Liver (tissue), 9 donors: Measurements from ENCODE around the gene CZIB. TPM values are rescaled to one million over a fixed set of nuclear protein-coding genes. Genes with fewer than 3 reads are reported as not detected.

Experiments
- DNase-seq: peaks from one replicate; pipeline ENCODE4 v3.0.0-alpha.2; 2017; ENCODE audit warnings: low spot score
- H3K27ac ChIP-seq, 2 donors: one replicate each; pipeline ENCODE4 v1.7.0; 2013; ENCODE audit warnings: inconsistent platforms in 2 of 2, low read length in 2 of 2, control low read depth in 1 of 2, low read depth in 1 of 2, mild to moderate bottlenecking in 1 of 2
- H3K27me3 ChIP-seq, 4 donors: one replicate each; pipeline versions ENCODE4 v1.6.1 to v1.7.0; 2013; ENCODE audit warnings: low read length in 3 of 4, inconsistent platforms in 1 of 4, mild to moderate bottlenecking in 1 of 4, moderate library complexity in 1 of 4; ENCODE audit not compliant: control insufficient read depth in 4 of 4, insufficient read depth in 4 of 4
- H3K36me3 ChIP-seq, 4 donors: one replicate each; pipeline versions ENCODE4 v1.6.1 to v1.7.0; 2013; ENCODE audit warnings: low read length in 3 of 4, mild to moderate bottlenecking in 3 of 4, low read depth in 1 of 4, moderate library complexity in 1 of 4; ENCODE audit not compliant: control insufficient read depth in 4 of 4, insufficient read depth in 3 of 4
- H3K4me1 ChIP-seq, 4 donors: one replicate each; pipeline versions ENCODE4 v1.6.1 to v1.7.0; 2013; ENCODE audit warnings: low read length in 3 of 4, mild to moderate bottlenecking in 3 of 4, moderate library complexity in 1 of 4; ENCODE audit not compliant: control insufficient read depth in 4 of 4, insufficient read depth in 4 of 4
- H3K4me3 ChIP-seq, 3 donors: one replicate each; pipeline versions ENCODE4 v1.6.1 to v1.7.0; 2013; ENCODE audit warnings: low read length in 3 of 3, control low read depth in 1 of 3, low read depth in 1 of 3, mild to moderate bottlenecking in 1 of 3
- H3K9ac ChIP-seq, 2 donors: one replicate each; pipeline ENCODE4 v1.7.0; 2013; ENCODE audit warnings: low read length in 2 of 2, mild to moderate bottlenecking in 2 of 2, moderate library complexity in 2 of 2, control low read depth in 1 of 2, low read depth in 1 of 2
- H3K9me3 ChIP-seq, 4 donors: one replicate each; pipeline versions ENCODE4 v1.6.1 to v1.7.0; 2013; ENCODE audit warnings: low read length in 3 of 4; ENCODE audit not compliant: control insufficient read depth in 4 of 4
- ATF3 ChIP-seq: IDR thresholded peaks from 2 replicates; pipeline ENCODE4 v1.6.1; 2016; ENCODE audit warnings: antibody characterized with exemption
- CTCF ChIP-seq: fragments of 150-350 bp; IDR thresholded peaks from 2 replicates; pipeline ENCODE4 v1.5.1; 2017; ENCODE audit warnings: improper control_type of control experiment, low read depth, low read length; ENCODE audit not compliant: missing input control
- EGR1 ChIP-seq, 2 donors: IDR thresholded peaks; 2 replicates each; pipeline ENCODE4 v1.6.1; 2016 to 2018; ENCODE audit warnings: antibody characterized with exemption in 2 of 2, low read depth in 2 of 2
- FOXA1 ChIP-seq: IDR thresholded peaks from 2 replicates; pipeline ENCODE4 v1.6.1; 2016; ENCODE audit warnings: antibody characterized with exemption
- GABPA ChIP-seq, 2 donors: IDR thresholded peaks in 1 of 2; conservative IDR thresholded peaks in 1 of 2; 2 replicates each; pipeline ENCODE4 v1.6.1; 2016; ENCODE audit warnings: antibody characterized with exemption in 2 of 2, mild to moderate bottlenecking in 1 of 2, moderate library complexity in 1 of 2
- HNF4A ChIP-seq, 2 donors: conservative IDR thresholded peaks; 2 replicates each; pipeline ENCODE4 v1.6.1; 2016; ENCODE audit warnings: antibody characterized with exemption in 2 of 2, mild to moderate bottlenecking in 2 of 2
- HNF4G ChIP-seq: IDR thresholded peaks from 2 replicates; pipeline ENCODE4 v1.6.1; 2016; ENCODE audit warnings: antibody characterized with exemption
- JUND ChIP-seq, 2 donors: IDR thresholded peaks; 2 replicates each; pipeline ENCODE4 v1.6.1; 2016; ENCODE audit warnings: antibody characterized with exemption in 2 of 2
- MAX ChIP-seq: IDR thresholded peaks from 2 replicates; pipeline ENCODE4 v1.6.1; 2016; ENCODE audit warnings: antibody characterized with exemption
- NR2F2 ChIP-seq: IDR thresholded peaks from 2 replicates; pipeline ENCODE4 v1.6.1; 2016; ENCODE audit warnings: antibody characterized with exemption
- RAD21 ChIP-seq, 2 donors: IDR thresholded peaks; 2 replicates each; pipeline ENCODE4 v1.6.1; 2016; ENCODE audit warnings: antibody characterized with exemption in 2 of 2, mild to moderate bottlenecking in 2 of 2
- REST ChIP-seq: IDR thresholded peaks from 2 replicates; pipeline ENCODE4 v1.6.1; 2016; ENCODE audit warnings: antibody characterized with exemption, mild to moderate bottlenecking
- RXRA ChIP-seq, 2 donors: IDR thresholded peaks; 2 replicates each; pipeline ENCODE4 v1.6.1; 2017 to 2018; ENCODE audit warnings: antibody characterized with exemption in 2 of 2, mild to moderate bottlenecking in 1 of 2
- SP1 ChIP-seq: IDR thresholded peaks from 2 replicates; pipeline ENCODE4 v1.6.1; 2018; ENCODE audit warnings: antibody characterized with exemption, mild to moderate bottlenecking
- YY1 ChIP-seq: IDR thresholded peaks from 2 replicates; pipeline ENCODE4 v1.6.1; 2016; ENCODE audit warnings: antibody characterized with exemption, mild to moderate bottlenecking
- WGBS: extraction: QIAGEN DNeasy Blood & Tissue Kit; methylation state at CpG from one replicate; pipeline ENCODE4 v1.1.7; 2013; 5-methylcytosine and 5-hydroxymethylcytosine counted together
- polyA plus RNA-seq, 2 donors: library from polyadenylated mRNA; stranded (reverse) in 1 of 2; unstranded in 1 of 2; fragments of 200-250 nt in 1 of 2; fragments of >200 nt in 1 of 2; fragmentation: Nextera tagmentation in 1 of 2; extraction: Ambion mirVana in 1 of 2; gene quantifications; one replicate each; pipeline versions ENCODE4 v1.2.1 to v1.2.3, GENCODE V29; 2013 to 2015
- total RNA-seq, 2 donors: library from RNA; depleted of rRNA; stranded (reverse); fragments of >200 nt; gene quantifications; one replicate each; pipeline ENCODE4 v1.2.3, GENCODE V29; 2014
- donor health status: healthy.
- donor health status: healthy.
- donor health status: healthy.
- donor health status: healthy.
- donor health status: healthy.

CZIB gene
- total and polyA plus RNA-seq, 4 donors: 19.8 to 32.3 (median 25.4) TPM

GRCh38 chr1:53258216-53258615 is 37.8 kb upstream of the CZIB start (continued):
- TF ChIP-seq CTCF (no peak), EGR1 (IDR thresholded peaks at IDR 0.05; ENCODE audit: low read depth in 2 of 2) (no peak), NR2F2 (no peak), RAD21 (IDR thresholded peaks at IDR 0.05) (no peak), MAX (no peak), SP1 (no peak), REST (no peak)

GRCh38 chr1:53257454-53258081 is 37.1 kb upstream of the CZIB start:
- no peak overlapping the region for H3K4me3 ChIP-seq
- no peak overlapping the region for H3K27ac ChIP-seq
- H3K36me3 ChIP-seq: no peaks in the 10 kb centered on the region
- no peak overlapping the region for H3K9ac ChIP-seq
- H3K9me3 ChIP-seq: no peaks in the 10 kb centered on the region
- H3K27me3 ChIP-seq: peaks cover 0 to 2% (median 0%) of the 10 kb centered on the region in 4 donors
- H3K4me1 ChIP-seq: no peaks in the 10 kb centered on the region
- TF ChIP-seq ATF3: no peak
- no peak for TF ChIP-seq RAD21 (IDR thresholded peaks at IDR 0.05)
- no peak for TF ChIP-seq HNF4G
- TF ChIP-seq RXRA (IDR thresholded peaks at IDR 0.05): no peak
- TF ChIP-seq HNF4A (conservative IDR thresholded peaks at IDR 0.05): no peak
- TF ChIP-seq JUND (IDR thresholded peaks at IDR 0.05): no peak
- TF ChIP-seq EGR1 (IDR thresholded peaks at IDR 0.05; ENCODE audit: low read depth in 2 of 2): no peak
- TF ChIP-seq GABPA (IDR thresholded peaks at IDR 0.05 in 1 of 2, conservative IDR thresholded peaks at IDR 0.05 in 1 of 2): no peak
- TF ChIP-seq MAX: no peak
- TF ChIP-seq REST: no peak
- TF ChIP-seq FOXA1: no peak
- no peak for TF ChIP-seq YY1
- TF ChIP-seq CTCF: no peak
- DNase-seq: no peak
- 90% methylated on average over 5 of the region's 5 CpGs for WGBS
